HCT116 (cell line): ENCODE results near the gene DPY19L3. TPM values are rescaled to one million over a fixed set of nuclear protein-coding genes. Genes with fewer than 3 reads are reported as not detected.

Experiments
- total RNA-seq: library from RNA; stranded (reverse); gene quantifications from one replicate; pipeline ENCODE4 v1.2.1, GENCODE V29; 2021; ENCODE audit not compliant: unreplicated experiment

DPY19L3 gene
- total RNA-seq, 1 experiment from 2014 or later = 14.5 TPM

Other genes with a start within 250 kb of the DPY19L3 start
- gene ZNF507, start 60.2 kb upstream of the DPY19L3 start, total RNA-seq = 27.4 TPM
- gene PDCD5, start 175.4 kb downstream of the DPY19L3 start, total RNA-seq = 143 TPM